ENCODE results near the gene ZDHHC22.

ZDHHC22 gene

DNA sequence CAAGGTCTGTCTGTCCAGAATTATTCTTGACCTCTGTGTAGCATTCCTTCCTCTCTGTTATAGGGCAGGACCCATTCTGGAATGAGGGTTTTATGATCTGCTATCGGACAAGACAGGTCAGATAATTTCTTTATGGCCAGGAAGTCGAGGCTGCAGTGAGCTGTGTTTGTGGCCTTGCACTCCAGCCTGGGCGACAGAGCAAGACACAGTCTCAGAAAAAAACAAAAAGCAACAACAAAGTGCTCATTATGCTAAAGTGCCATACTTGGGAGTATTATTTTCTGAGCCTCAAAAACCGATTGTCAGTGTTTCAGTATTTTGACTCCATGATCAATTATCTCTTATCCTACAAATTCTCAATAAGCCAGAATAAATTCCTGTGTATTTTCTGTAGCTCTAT lies 39.4 kb downstream of the ZDHHC22 start:
- DNase-seq: no peak

GRCh38 chr14:77100961-77101360 lies 40.6 kb downstream of the ZDHHC22 start:
- no peak for DNase-seq

- no peak for DNase-seq
Observed at GRCh38 chr14:77099425-77100167, 42.0 kb downstream of the ZDHHC22 start.

DNA sequence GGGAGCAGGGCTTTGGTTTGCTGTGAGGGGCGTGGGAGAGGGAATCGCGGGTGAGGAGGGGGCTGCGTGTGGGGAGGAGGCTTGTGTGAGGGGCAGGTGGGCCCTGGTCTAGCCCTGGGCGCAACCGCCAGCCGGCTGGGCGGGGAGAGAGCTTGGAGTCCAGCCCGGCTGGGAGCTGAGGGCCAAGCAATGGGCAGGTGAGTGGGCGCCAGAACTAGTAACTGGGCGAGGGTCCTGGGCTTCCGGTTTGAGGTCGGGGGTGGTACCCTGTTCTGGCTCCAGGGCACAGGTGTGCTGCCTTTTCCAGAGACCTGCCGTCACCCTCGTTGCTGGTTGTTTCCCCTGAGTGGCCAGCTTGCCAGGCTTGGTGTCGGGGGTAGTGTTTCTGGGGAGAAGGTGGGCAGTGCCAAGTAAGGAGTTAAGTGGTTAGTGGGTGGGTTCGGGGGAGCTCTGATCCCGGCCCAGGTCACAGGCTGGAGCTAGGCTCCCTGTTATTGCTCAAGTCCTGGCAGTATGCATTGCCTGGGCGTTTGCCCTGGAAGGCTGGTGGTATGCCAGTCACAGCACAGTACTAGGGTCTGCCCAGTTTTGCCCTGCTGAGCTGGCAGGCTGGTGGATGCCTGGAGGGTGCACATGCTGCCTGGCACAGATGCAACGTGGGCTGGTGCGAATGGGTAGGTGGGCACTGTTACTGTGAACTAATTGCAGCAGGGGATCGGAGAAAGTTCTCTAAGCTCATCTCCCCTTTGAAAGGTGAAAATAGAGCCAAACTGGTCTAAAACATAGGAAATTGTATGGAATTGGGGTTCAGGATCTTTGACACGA lies 42.9 kb downstream of the ZDHHC22 start:
- DNase-seq: no peak

GRCh38 chr14:77097700-77098528 lies 43.7 kb downstream of the ZDHHC22 start, which contains the start of gene CIPC:
Gene CIPC, plus strand, starts transcription at chr14:77098258. Its CDS starts 7,451 bp downstream, at chr14:77105709.
- DNase-seq: peak; percentile 96

DNA sequence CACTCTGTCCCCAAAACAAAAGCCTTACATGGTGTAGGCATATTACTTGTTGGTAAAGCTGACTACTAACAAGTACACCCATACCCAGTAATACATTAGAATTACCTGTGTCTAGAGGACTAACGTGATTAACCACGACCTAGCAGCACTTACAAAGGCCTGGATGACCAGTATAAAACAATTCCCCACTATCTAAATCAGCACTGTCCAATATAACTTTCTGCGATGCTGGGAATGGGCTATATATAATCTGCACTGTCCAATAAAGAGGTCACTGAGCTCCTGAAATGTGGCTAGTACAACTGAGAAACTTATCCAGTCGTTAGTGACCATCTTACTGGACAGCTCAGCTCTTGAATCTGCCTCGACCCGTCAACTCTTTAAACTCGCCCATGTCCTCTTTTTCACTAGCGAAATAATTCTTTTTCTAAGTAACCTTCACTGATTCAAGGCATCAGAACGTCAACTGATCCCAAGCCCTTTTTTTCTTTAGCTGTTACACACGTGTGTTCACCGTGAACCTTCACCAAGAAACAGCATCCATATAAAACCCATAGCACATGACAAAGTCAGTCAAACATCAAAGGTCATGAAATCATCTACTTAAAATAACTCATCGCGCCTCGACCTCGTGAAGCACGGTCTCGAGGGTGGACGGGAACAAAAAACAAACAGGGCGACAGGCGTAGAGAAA lies 44.4 kb downstream of the ZDHHC22 start:
- DNase-seq: no peak

DNA sequence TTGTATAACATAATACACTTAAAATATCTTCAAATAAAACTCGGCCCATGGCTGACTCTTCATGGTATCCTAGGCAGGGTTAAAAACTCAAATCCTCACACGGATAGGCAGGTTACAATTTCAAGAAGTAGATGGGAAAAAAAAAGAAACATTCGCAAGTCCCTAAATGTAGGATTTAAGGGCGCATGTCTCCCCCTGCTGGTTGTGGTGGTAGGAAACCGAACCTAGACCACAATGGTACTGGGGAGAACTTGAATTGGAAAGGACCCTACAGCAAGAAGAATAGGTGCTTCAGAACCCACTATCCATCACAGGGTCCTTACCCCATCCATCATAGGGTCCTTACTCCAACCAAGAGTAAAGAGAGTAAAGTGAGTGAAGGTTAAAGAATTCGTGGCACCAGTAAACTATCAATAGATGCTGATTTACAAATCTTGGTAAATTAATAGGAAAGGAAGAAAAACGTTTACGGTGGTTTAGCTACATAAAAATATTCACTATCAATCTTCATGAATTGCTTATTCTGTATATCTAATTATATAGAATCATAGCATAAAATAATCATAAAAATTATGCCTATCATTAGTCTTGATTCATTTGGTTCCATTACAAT lies 46.8 kb downstream of the ZDHHC22 start:
- DNase-seq: no peak

DNA sequence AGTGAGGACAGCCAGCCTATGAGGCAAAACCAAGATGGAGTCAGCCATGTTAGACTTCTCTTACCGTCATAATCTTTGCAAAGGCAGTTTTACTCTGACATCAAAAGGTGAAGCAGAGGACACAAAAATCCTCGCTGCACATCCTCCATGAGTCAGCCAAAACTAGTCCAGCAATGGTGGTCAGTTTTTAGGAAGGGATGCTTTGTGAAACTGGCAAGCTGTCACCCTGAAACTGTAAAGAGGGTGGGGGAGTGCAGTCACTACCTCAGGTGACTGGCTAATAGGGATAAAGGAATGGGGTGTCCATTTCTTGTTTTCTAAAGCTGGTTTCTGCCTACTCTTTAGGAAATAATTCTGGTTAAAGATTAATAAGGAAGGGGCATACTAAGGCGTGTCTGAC lies 48.9 kb downstream of the ZDHHC22 start:
- DNase-seq: no peak

DNA sequence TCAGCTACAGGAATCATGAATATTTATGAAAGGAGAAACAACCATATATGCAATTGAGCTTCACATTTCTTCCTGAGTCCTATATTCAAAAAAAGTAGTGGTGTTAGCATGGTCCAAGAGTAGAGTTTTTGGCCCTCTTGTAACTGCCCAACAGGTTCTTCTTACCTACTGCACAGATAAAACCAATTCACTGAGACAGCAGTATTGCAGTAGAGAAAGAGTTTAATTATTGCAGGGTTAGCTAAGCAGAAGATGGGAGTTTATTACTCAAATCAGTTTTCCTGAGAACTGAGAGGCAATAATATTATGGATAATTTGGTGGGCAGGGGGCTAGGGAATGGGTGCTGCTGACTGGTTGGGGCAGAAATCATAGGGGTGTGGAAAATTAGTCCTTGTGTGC lies 50.1 kb downstream of the ZDHHC22 start:
- no peak for DNase-seq

DNA sequence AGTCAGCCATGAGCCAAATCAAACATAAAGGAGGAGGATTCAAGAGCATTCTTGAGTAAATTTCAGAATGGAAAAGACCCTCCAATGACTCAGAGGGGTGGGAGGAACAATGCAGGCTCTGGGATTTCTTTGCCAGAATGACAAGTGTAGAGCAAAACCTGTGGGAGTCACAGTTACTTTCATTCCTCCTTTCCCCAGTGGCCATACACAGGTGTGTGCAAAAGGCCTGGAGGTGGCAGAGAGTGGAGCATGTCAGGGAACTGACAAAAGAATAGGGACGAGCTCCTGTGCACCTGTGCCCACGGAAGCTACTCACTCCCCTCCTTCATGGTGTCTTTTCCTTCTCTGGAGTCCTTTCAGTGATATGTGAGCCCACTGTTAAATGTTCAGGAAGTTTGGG lies 52.9 kb downstream of the ZDHHC22 start:
- DNase-seq: no peak

GRCh38 chr14:77088219-77088618 lies 53.4 kb downstream of the ZDHHC22 start:
- no peak for DNase-seq

GRCh38 chr14:77087631-77088030 lies 54.0 kb downstream of the ZDHHC22 start:
- DNase-seq: no peak

GRCh38 chr14:77086951-77087350 lies 54.6 kb downstream of the ZDHHC22 start:
- DNase-seq: no peak

DNA sequence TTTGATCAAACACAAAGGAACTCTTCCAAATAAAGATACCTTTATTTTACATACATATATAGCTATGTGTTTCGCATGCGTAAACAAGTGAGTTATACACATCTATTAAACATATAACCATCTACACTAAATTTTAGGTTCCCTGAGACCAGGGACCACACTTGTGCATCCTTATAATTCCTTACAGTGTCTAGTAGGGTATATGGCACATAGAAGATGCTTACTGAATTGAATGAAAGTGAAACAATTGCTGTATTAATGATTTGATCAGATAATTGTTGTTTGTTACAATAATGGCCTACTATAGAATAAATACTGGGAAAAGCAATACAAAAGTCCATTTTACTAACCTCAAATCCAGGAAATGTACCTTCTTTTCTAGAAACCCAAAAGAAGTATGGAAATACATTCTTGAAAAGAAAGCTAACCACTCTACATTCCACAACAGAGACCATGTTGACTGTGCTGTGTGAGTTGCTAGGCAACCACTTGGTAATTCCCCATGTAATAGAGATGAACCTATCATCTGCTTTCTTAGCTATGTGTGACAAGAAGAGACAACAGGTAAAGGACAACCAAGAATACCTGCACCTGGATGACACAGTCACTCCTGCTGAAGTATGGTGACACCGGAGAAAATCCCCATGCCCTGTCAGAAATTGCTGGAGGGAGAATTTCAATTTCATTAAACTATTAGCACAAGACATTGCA lies 55.4 kb downstream of the ZDHHC22 start:
- DNase-seq: no peak

DNA sequence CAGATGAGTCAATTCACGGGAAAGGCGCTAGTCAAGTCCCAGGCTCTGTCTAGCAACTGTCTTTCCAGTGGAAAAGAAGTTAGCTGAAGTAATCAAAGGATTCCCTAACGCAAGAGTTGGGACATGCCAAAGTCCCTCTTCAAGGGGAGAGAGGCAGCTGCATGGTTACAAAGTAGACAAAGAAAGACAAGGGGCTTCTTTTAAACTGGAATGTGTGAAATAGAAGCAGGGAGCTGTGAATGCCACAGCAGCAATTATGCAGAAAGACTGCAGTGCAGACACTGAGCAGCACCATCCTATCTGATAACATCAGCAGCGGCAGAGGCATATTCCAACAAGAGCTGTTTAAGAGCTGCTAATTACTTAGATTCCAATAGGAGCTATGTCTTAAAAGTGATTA lies 56.1 kb downstream of the ZDHHC22 start:
- DNase-seq: no peak

GRCh38 chr14:77084985-77085384 lies 56.6 kb downstream of the ZDHHC22 start:
- no peak for DNase-seq

- no peak for DNase-seq
Observed at GRCh38 chr14:77083082-77083481, 58.5 kb downstream of the ZDHHC22 start.

- no peak for DNase-seq
Observed at GRCh38 chr14:77082356-77082755, 59.2 kb downstream of the ZDHHC22 start.
